ENCODE results near the gene SPAG16.

Gene SPAG16

DNA sequence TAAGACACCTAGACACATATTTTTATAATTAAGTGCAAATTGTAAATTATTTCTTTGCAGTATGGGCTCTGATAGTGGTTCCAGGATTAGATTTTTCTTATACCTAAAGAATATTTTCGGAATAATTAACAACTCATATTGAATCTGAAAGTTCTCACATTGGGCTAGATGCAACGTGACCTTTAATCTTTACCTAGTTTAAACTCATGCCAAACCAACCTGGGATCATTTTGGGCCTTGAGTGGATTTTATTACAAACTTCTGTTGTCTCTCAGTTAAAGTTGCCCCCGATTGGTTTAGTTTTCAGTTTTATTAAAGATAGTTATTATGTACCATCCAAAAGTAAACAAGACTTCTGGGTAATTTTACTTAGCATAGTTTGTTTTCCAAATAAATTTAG lies 896.4 kb downstream of the SPAG16 start:
- Histone ChIP-seq H3K36me3 (ENCODE audit: insufficient read depth, low read length) (no peaks in the 10 kb centered on the region), H3K9ac (ENCODE audit: insufficient read length) (no peak overlapping the region), H3K27ac (no peak overlapping the region), H3K9me3 (ENCODE audit: low read depth, low read length) (no peaks in the 10 kb centered on the region), H3K4me3 (no peak overlapping the region)
- no peak for TF ChIP-seq POLR2AphosphoS5 (IDR thresholded peaks at IDR 0.05; ENCODE audit: borderline replicate concordance, low read depth, low read length)
- no peak for TF ChIP-seq EZH2 (IDR thresholded peaks at IDR 0.05)
- DNase-seq (ENCODE audit: low read depth, low spot score): no peak

DNA sequence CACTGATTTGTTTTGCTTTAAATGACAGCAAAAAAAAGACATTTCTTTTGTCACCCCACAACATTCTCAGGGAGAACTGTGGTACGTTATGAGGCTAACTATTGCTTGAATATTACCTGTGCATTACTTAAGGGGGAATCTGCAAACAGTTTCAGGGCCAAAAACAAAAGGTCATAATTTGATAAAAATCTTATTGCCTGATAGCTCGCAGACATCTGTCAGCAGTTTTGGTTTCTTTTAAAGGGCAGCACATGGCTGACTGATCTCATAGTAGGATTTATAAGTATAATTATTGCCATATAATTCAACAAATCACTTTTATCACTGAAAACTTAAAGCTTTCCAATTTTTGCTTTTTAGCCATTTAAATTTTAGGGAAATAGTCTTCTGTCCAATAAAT lies 900.2 kb downstream of the SPAG16 start:
- no peak overlapping the region for H3K27ac ChIP-seq
- TF ChIP-seq EZH2 (IDR thresholded peaks at IDR 0.05) (no peak), POLR2AphosphoS5 (IDR thresholded peaks at IDR 0.05; ENCODE audit: borderline replicate concordance, low read depth, low read length) (no peak), FOXP2 (optimal IDR thresholded peaks at IDR 0.05; ENCODE audit: control extremely low read depth, extremely low read length, insufficient read depth) (no peak)
- H3K9ac ChIP-seq (ENCODE audit: insufficient read length): no peak overlapping the region
- no peaks in the 10 kb centered on the region for H3K36me3 ChIP-seq (ENCODE audit: insufficient read depth, low read length)
- no peak for DNase-seq (ENCODE audit: low read depth, low spot score)
- H3K4me3 ChIP-seq: no peak overlapping the region
- H3K9me3 ChIP-seq (ENCODE audit: low read depth, low read length): no peaks in the 10 kb centered on the region

DNA sequence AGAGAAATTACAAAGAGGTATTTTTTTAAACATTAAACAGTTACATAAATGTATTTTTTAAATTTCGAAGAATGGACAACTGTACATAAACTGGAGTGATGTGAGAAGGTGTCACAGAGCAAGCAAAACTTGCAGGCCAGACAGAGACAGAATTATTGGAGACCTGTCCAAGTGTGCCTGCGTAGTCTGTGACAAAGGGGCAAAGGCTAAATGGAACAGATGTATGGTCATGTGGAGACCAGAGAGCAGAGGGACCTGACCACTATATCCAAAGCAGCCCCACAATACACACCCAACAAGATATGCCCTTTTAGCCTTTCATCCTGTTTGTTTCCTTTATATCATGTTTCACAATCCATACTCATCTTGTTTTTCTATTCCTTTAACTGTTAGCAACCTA lies 901.3 kb downstream of the SPAG16 start:
- Histone ChIP-seq H3K9ac (ENCODE audit: insufficient read length) (no peak overlapping the region), H3K36me3 (ENCODE audit: insufficient read depth, low read length) (no peaks in the 10 kb centered on the region), H3K9me3 (ENCODE audit: low read depth, low read length) (no peaks in the 10 kb centered on the region), H3K4me3 (no peak overlapping the region), H3K27ac (no peak overlapping the region)
- TF ChIP-seq POLR2AphosphoS5 (IDR thresholded peaks at IDR 0.05; ENCODE audit: borderline replicate concordance, low read depth, low read length): no peak
- no peak for TF ChIP-seq EZH2 (IDR thresholded peaks at IDR 0.05)
- no peak for TF ChIP-seq FOXP2 (optimal IDR thresholded peaks at IDR 0.05; ENCODE audit: control extremely low read depth, extremely low read length, insufficient read depth)
- DNase-seq (ENCODE audit: low read depth, low spot score): no peak

DNA sequence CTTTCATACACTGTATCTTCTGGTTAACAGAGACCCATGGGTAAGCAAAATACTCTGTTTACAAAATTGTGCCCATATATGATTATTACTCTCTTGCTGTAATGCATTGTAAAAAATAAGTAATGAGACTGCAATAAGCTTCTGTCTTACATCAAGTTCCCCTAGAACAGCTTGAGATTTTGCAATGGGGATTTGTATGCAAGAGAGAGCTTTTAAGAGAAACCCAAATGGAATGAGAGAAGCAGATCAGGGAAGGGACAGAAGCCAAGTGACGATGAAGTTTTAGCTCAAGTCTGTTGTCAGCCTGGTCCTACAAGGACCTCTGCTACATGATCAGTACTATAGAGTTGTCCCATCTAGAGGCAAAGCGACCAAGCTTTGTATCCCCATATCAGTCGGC lies 908.4 kb downstream of the SPAG16 start:
- no peak for TF ChIP-seq POLR2AphosphoS5 (IDR thresholded peaks at IDR 0.05; ENCODE audit: borderline replicate concordance, low read depth, low read length)
- no peak for TF ChIP-seq EZH2 (IDR thresholded peaks at IDR 0.05)
- TF ChIP-seq FOXP2 (optimal IDR thresholded peaks at IDR 0.05; ENCODE audit: control extremely low read depth, extremely low read length, insufficient read depth): no peak
- Histone ChIP-seq H3K9ac (ENCODE audit: insufficient read length) (no peak overlapping the region), H3K27ac (no peak overlapping the region), H3K36me3 (ENCODE audit: insufficient read depth, low read length) (no peaks in the 10 kb centered on the region), H3K4me3 (no peak overlapping the region), H3K9me3 (ENCODE audit: low read depth, low read length) (no peaks in the 10 kb centered on the region)
- DNase-seq (ENCODE audit: low read depth, low spot score): no peak

DNA sequence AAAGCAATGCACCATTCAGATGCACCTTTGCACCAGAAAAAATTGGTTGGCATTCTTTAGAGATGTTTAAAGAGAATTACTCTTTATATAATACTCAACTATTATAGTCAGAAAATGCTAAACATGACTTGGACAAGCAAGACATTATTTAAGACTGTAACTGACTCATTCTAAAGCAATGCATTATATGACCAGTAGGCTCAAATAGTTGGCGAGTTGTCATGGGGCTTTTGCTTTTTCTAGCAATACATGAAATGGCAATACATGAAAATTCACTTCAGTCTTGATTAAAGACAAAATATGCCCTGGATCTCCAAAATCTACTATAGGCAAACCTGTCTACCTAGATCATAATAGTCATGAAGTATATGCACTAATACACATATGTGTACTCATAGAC lies 909.7 kb downstream of the SPAG16 start:
- no peaks in the 10 kb centered on the region for H3K36me3 ChIP-seq (ENCODE audit: insufficient read depth, low read length)
- TF ChIP-seq POLR2AphosphoS5 (IDR thresholded peaks at IDR 0.05; ENCODE audit: borderline replicate concordance, low read depth, low read length): no peak
- no peak for TF ChIP-seq EZH2 (IDR thresholded peaks at IDR 0.05)
- no peak for TF ChIP-seq FOXP2 (optimal IDR thresholded peaks at IDR 0.05; ENCODE audit: control extremely low read depth, extremely low read length, insufficient read depth)
- no peak for DNase-seq (ENCODE audit: low read depth, low spot score)
- H3K9ac ChIP-seq (ENCODE audit: insufficient read length): no peak overlapping the region
- H3K9me3 ChIP-seq (ENCODE audit: low read depth, low read length): no peaks in the 10 kb centered on the region
- no peak overlapping the region for H3K4me3 ChIP-seq
- no peak overlapping the region for H3K27ac ChIP-seq

DNA sequence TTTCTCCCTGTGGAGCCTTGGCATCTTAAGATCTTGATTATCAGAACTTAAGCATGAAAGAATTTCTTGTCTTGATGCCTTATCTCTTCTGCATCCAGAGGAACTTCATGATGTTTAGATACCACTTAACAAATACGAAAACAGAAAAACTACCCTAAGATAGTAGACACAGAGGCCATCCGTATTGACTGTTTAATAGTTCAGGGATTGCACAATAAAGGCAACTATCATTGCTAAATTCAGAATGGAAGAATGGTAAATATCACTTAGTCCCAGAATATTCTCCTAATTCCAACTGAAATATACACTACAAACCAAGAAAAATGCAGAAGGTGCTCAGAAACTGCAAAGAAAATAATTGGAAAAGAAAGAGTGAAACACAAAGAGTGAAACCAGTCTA lies 912.0 kb downstream of the SPAG16 start:
- no peak for DNase-seq (ENCODE audit: low read depth, low spot score)
- no peak overlapping the region for H3K27ac ChIP-seq
- TF ChIP-seq EZH2 (IDR thresholded peaks at IDR 0.05): no peak
- TF ChIP-seq FOXP2 (optimal IDR thresholded peaks at IDR 0.05; ENCODE audit: control extremely low read depth, extremely low read length, insufficient read depth): no peak
- TF ChIP-seq POLR2AphosphoS5 (IDR thresholded peaks at IDR 0.05; ENCODE audit: borderline replicate concordance, low read depth, low read length): no peak
- H3K4me3 ChIP-seq: no peak overlapping the region
- H3K9me3 ChIP-seq (ENCODE audit: low read depth, low read length): no peaks in the 10 kb centered on the region
- no peak overlapping the region for H3K9ac ChIP-seq (ENCODE audit: insufficient read length)
- no peaks in the 10 kb centered on the region for H3K36me3 ChIP-seq (ENCODE audit: insufficient read depth, low read length)

DNA sequence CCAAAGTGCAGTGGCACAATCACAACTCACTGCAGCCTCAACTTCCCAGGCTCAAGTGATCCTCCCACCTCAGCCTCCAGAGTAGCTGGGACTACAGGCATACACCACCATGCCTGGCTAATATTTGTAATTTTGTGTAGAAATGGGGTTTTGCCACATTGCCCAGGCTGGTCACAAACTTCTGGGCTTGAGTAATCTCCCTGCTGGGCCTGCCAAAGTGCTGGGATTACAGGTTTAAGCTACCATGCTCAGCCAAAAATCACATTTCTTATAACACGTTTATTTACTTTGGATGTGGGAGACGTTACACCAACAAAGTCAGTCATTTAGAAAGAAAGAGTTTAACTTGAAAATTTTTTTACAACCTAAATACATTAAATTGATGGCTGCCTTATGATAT lies 917.6 kb downstream of the SPAG16 start:
- H3K9ac ChIP-seq (ENCODE audit: insufficient read length): no peak overlapping the region
- H3K9me3 ChIP-seq (ENCODE audit: low read depth, low read length): no peaks in the 10 kb centered on the region
- DNase-seq (ENCODE audit: low read depth, low spot score): no peak
- no peak overlapping the region for H3K4me3 ChIP-seq
- no peak for TF ChIP-seq POLR2AphosphoS5 (IDR thresholded peaks at IDR 0.05; ENCODE audit: borderline replicate concordance, low read depth, low read length)
- no peak for TF ChIP-seq FOXP2 (optimal IDR thresholded peaks at IDR 0.05; ENCODE audit: control extremely low read depth, extremely low read length, insufficient read depth)
- TF ChIP-seq EZH2 (IDR thresholded peaks at IDR 0.05): no peak
- H3K36me3 ChIP-seq (ENCODE audit: insufficient read depth, low read length): no peaks in the 10 kb centered on the region
- H3K27ac ChIP-seq: no peak overlapping the region

DNA sequence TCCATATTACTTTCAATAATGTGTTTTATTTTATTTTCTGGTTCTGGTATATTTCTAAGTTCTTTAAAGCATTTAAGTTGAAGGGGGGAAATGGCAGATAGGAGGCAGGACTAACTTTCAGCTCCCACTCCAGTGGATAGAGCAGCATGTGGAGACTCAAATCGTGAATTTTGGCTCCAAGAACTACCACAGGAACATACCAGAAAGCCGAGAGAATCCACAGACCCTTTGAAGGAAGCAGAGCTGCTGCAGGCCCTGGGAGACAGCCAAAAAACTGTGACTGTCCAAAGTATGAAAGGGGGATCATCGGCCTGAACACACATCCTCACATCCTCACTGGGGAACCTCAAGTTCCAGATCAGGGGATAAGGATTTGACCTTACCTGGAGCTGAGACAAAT lies 919.0 kb downstream of the SPAG16 start:
- TF ChIP-seq FOXP2 (optimal IDR thresholded peaks at IDR 0.05; ENCODE audit: control extremely low read depth, extremely low read length, insufficient read depth): no peak
- no peak for TF ChIP-seq POLR2AphosphoS5 (IDR thresholded peaks at IDR 0.05; ENCODE audit: borderline replicate concordance, low read depth, low read length)
- TF ChIP-seq EZH2 (IDR thresholded peaks at IDR 0.05): no peak
- Histone ChIP-seq H3K9ac (ENCODE audit: insufficient read length) (no peak overlapping the region), H3K27ac (no peak overlapping the region), H3K36me3 (ENCODE audit: insufficient read depth, low read length) (no peaks in the 10 kb centered on the region), H3K4me3 (no peak overlapping the region), H3K9me3 (ENCODE audit: low read depth, low read length) (no peaks in the 10 kb centered on the region)
- no peak for DNase-seq (ENCODE audit: low read depth, low spot score)

DNA sequence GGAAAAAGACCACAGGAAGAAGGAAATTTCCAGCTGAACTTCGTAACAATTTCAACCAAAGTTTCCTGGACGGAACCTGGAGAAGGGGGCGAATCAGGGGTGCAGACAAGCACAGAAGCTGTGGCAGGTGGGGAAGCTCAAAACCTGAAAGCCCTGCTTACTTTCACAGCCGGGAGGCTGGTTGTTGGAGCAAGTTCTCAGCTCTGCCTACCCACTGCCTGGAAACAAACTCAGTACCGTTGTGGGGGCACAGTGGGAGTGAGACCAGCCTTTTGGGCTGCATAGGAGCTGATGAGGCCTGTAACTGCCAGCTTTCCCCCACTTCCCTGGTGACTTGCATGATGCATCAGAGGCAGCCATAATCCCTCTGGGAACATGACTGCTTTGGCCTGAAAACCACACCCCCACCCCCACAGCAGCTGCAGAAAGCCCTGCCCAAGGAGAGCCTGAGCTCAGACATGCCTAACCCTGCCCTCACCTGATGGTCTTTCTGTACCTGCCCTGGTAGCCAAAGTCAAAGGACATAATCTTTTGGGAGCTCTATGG lies 919.6 kb downstream of the SPAG16 start:
- H3K9ac ChIP-seq (ENCODE audit: insufficient read length): no peak overlapping the region
- no peak for DNase-seq (ENCODE audit: low read depth, low spot score)
- H3K9me3 ChIP-seq (ENCODE audit: low read depth, low read length): no peaks in the 10 kb centered on the region
- H3K27ac ChIP-seq: no peak overlapping the region
- TF ChIP-seq POLR2AphosphoS5 (IDR thresholded peaks at IDR 0.05; ENCODE audit: borderline replicate concordance, low read depth, low read length): no peak
- no peak for TF ChIP-seq EZH2 (IDR thresholded peaks at IDR 0.05)
- no peak for TF ChIP-seq FOXP2 (optimal IDR thresholded peaks at IDR 0.05; ENCODE audit: control extremely low read depth, extremely low read length, insufficient read depth)
- H3K4me3 ChIP-seq: no peak overlapping the region
- no peaks in the 10 kb centered on the region for H3K36me3 ChIP-seq (ENCODE audit: insufficient read depth, low read length)
